ENCODE measurements around the gene HM13.
"Not testable (repeated sequence)": the region's sequence is repeated elsewhere in the genome, so short reads cannot be mapped to it uniquely, and the experiment has no call there.

Gene HM13

GRCh38 chr20:31496761-31497295 is 17.4 kb upstream of the HM13 start:
- Histone ChIP-seq H3K4me2 (ENCODE audit: low read length) (no peak overlapping the region), H3K79me1 (ENCODE audit: low read length) (no peaks in the 10 kb centered on the region), H3K27ac (ENCODE audit: low read depth, low read length) (no peak overlapping the region), H4K5ac (ENCODE audit: low read length) (no peak overlapping the region), H2BK15ac (replicated peaks; ENCODE audit: low read depth) (no peak overlapping the region), H3K27me3 (ENCODE audit: insufficient read depth, low read length, poor library complexity) (no peaks in the 10 kb centered on the region), H3K18ac (ENCODE audit: low read length) (no peak overlapping the region), H3K79me2 (ENCODE audit: control insufficient read depth, insufficient read depth, low read length) (no peaks in the 10 kb centered on the region), H3K4me1 (ENCODE audit: control insufficient read depth, low read depth, low read length) (no peaks in the 10 kb centered on the region), H4K8ac (ENCODE audit: low read depth, low read length) (no peak overlapping the region), H3K23ac (ENCODE audit: low read length) (no peak overlapping the region), H2BK5ac (ENCODE audit: low read length) (no peak overlapping the region), H2BK120ac (ENCODE audit: low read depth, low read length) (no peak overlapping the region), H3K56ac (ENCODE audit: low read length) (no peak overlapping the region), H3K9ac (ENCODE audit: low read length) (no peak overlapping the region), H2AK5ac (ENCODE audit: low read length) (no peak overlapping the region), H3K4ac (ENCODE audit: low read depth, low read length) (no peak overlapping the region), H3K36me3 (ENCODE audit: control insufficient read depth, insufficient read depth, low read length) (no peaks in the 10 kb centered on the region), H3K4me3 (ENCODE audit: low read length) (no peak overlapping the region)
- WGBS (ENCODE audit: extremely low coverage, insufficient coverage, low lambda C conversion rate) = no CpG with 5 or more reads among the region's 15 CpGs
- no peak for DNase-seq

GRCh38 chr20:31497838-31498540 is 16.3 kb upstream of the HM13 start:
- no peak overlapping the region for H4K8ac ChIP-seq (ENCODE audit: low read depth, low read length)
- H3K79me1 ChIP-seq (ENCODE audit: low read length) = no peaks in the 10 kb centered on the region
- H3K4me2 ChIP-seq (ENCODE audit: low read length) = no peak overlapping the region
- H2BK15ac ChIP-seq (replicated peaks; ENCODE audit: low read depth) = no peak overlapping the region
- peak; percentile 30 for DNase-seq
- H3K18ac ChIP-seq (ENCODE audit: low read length) = no peak overlapping the region
- no peak overlapping the region for H2AK5ac ChIP-seq (ENCODE audit: low read length)
- no peak overlapping the region for H2BK120ac ChIP-seq (ENCODE audit: low read depth, low read length)
- no peak overlapping the region for H3K27ac ChIP-seq (ENCODE audit: low read depth, low read length)
- no peak overlapping the region for H3K56ac ChIP-seq (ENCODE audit: low read length)
- no peaks in the 10 kb centered on the region for H3K4me1 ChIP-seq (ENCODE audit: control insufficient read depth, low read depth, low read length)
- H3K4ac ChIP-seq (ENCODE audit: low read depth, low read length) = no peak overlapping the region
- no peaks in the 10 kb centered on the region for H3K79me2 ChIP-seq (ENCODE audit: control insufficient read depth, insufficient read depth, low read length)
- no peaks in the 10 kb centered on the region for H3K36me3 ChIP-seq (ENCODE audit: control insufficient read depth, insufficient read depth, low read length)
- H2BK5ac ChIP-seq (ENCODE audit: low read length) = no peak overlapping the region
- H3K27me3 ChIP-seq (ENCODE audit: insufficient read depth, low read length, poor library complexity) = no peaks in the 10 kb centered on the region
- no peak overlapping the region for H3K9ac ChIP-seq (ENCODE audit: low read length)
- no peak overlapping the region for H3K23ac ChIP-seq (ENCODE audit: low read length)
- WGBS (ENCODE audit: extremely low coverage, insufficient coverage, low lambda C conversion rate) = no CpG with 5 or more reads among the region's 6 CpGs
- no peak overlapping the region for H3K4me3 ChIP-seq (ENCODE audit: low read length)
- H4K5ac ChIP-seq (ENCODE audit: low read length) = no peak overlapping the region

- Histone ChIP-seq H3K4ac (ENCODE audit: low read depth, low read length) (no peak overlapping the region), H2BK15ac (replicated peaks; ENCODE audit: low read depth) (no peak overlapping the region), H2BK120ac (ENCODE audit: low read depth, low read length) (no peak overlapping the region), H3K4me3 (ENCODE audit: low read length) (no peak overlapping the region), H3K79me1 (ENCODE audit: low read length) (no peaks in the 10 kb centered on the region), H2BK5ac (ENCODE audit: low read length) (no peak overlapping the region), H3K36me3 (ENCODE audit: control insufficient read depth, insufficient read depth, low read length) (no peaks in the 10 kb centered on the region), H3K4me2 (ENCODE audit: low read length) (no peak overlapping the region), H3K56ac (ENCODE audit: low read length) (no peak overlapping the region), H2AK5ac (ENCODE audit: low read length) (no peak overlapping the region), H3K79me2 (ENCODE audit: control insufficient read depth, insufficient read depth, low read length) (no peaks in the 10 kb centered on the region), H3K4me1 (ENCODE audit: control insufficient read depth, low read depth, low read length) (no peaks in the 10 kb centered on the region), H3K9ac (ENCODE audit: low read length) (no peak overlapping the region), H3K18ac (ENCODE audit: low read length) (no peak overlapping the region), H3K27me3 (ENCODE audit: insufficient read depth, low read length, poor library complexity) (no peaks in the 10 kb centered on the region), H4K5ac (ENCODE audit: low read length) (no peak overlapping the region), H3K23ac (ENCODE audit: low read length) (no peak overlapping the region), H4K8ac (ENCODE audit: low read depth, low read length) (no peak overlapping the region), H3K27ac (ENCODE audit: low read depth, low read length) (no peak overlapping the region)
- WGBS (ENCODE audit: extremely low coverage, insufficient coverage, low lambda C conversion rate) = no CpG with 5 or more reads among the region's 1 CpG
- no peak for DNase-seq
Measured at GRCh38 chr20:31500527-31500926, 13.7 kb upstream of the HM13 start.

GRCh38 chr20:31502884-31503673 is 11.2 kb upstream of the HM13 start:
- not testable (repeated sequence) for H3K79me1 ChIP-seq (ENCODE audit: low read length); H3K27ac ChIP-seq (ENCODE audit: low read depth, low read length); H3K4me3 ChIP-seq (ENCODE audit: low read length); H2BK15ac ChIP-seq (replicated peaks; ENCODE audit: low read depth); H3K4ac ChIP-seq (ENCODE audit: low read depth, low read length); H2BK120ac ChIP-seq (ENCODE audit: low read depth, low read length); H3K9ac ChIP-seq (ENCODE audit: low read length); H4K5ac ChIP-seq (ENCODE audit: low read length); H3K36me3 ChIP-seq (ENCODE audit: control insufficient read depth, insufficient read depth, low read length); H2AK5ac ChIP-seq (ENCODE audit: low read length); H3K79me2 ChIP-seq (ENCODE audit: control insufficient read depth, insufficient read depth, low read length); H4K8ac ChIP-seq (ENCODE audit: low read depth, low read length); H3K23ac ChIP-seq (ENCODE audit: low read length); H3K4me1 ChIP-seq (ENCODE audit: control insufficient read depth, low read depth, low read length); H3K4me2 ChIP-seq (ENCODE audit: low read length); H3K56ac ChIP-seq (ENCODE audit: low read length); H3K18ac ChIP-seq (ENCODE audit: low read length); H3K27me3 ChIP-seq (ENCODE audit: insufficient read depth, low read length, poor library complexity); H2BK5ac ChIP-seq (ENCODE audit: low read length)
- DNase-seq = peak; percentile 83
- WGBS (ENCODE audit: extremely low coverage, insufficient coverage, low lambda C conversion rate) = no CpG with 5 or more reads among the region's 20 CpGs

DNA sequence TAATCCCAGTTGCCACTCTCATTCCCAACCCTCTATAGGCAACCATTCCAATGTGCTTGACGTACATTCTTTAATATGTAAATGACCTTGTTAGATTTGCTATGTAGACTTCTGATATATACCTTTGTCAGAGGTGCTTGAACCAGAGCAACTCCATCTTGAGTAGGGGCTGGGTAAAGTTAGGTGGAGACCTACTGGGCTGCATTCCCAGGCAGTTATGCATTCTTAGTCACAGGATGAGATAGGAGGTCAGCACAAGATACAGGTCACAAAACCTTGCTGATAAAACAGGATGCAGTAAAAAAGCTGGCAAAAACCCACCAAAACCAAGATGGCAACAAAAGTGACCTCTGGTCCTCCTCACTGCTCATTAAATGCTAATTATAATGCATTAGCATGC is 8.3 kb upstream of the HM13 start:
- no peaks in the 10 kb centered on the region for H3K4me1 ChIP-seq (ENCODE audit: control insufficient read depth, low read depth, low read length)
- no peak overlapping the region for H2BK15ac ChIP-seq (replicated peaks; ENCODE audit: low read depth)
- H4K5ac ChIP-seq (ENCODE audit: low read length) = no peak overlapping the region
- no peaks in the 10 kb centered on the region for H3K36me3 ChIP-seq (ENCODE audit: control insufficient read depth, insufficient read depth, low read length)
- no peak overlapping the region for H2BK5ac ChIP-seq (ENCODE audit: low read length)
- H3K56ac ChIP-seq (ENCODE audit: low read length) = no peak overlapping the region
- DNase-seq = no peak
- H4K8ac ChIP-seq (ENCODE audit: low read depth, low read length) = no peak overlapping the region
- H3K4me2 ChIP-seq (ENCODE audit: low read length) = no peak overlapping the region
- H3K27me3 ChIP-seq (ENCODE audit: insufficient read depth, low read length, poor library complexity) = no peaks in the 10 kb centered on the region
- H3K9ac ChIP-seq (ENCODE audit: low read length) = no peak overlapping the region
- WGBS (ENCODE audit: extremely low coverage, insufficient coverage, low lambda C conversion rate) = no CpG with 5 or more reads among the region's 1 CpG
- no peak overlapping the region for H3K23ac ChIP-seq (ENCODE audit: low read length)
- H3K79me2 ChIP-seq (ENCODE audit: control insufficient read depth, insufficient read depth, low read length) = no peaks in the 10 kb centered on the region
- H3K4me3 ChIP-seq (ENCODE audit: low read length) = no peak overlapping the region
- H3K4ac ChIP-seq (ENCODE audit: low read depth, low read length) = no peak overlapping the region
- no peaks in the 10 kb centered on the region for H3K79me1 ChIP-seq (ENCODE audit: low read length)
- no peak overlapping the region for H3K27ac ChIP-seq (ENCODE audit: low read depth, low read length)
- no peak overlapping the region for H2AK5ac ChIP-seq (ENCODE audit: low read length)
- no peak overlapping the region for H2BK120ac ChIP-seq (ENCODE audit: low read depth, low read length)
- H3K18ac ChIP-seq (ENCODE audit: low read length) = no peak overlapping the region

All from mesendoderm (in vitro differentiated cells).